ENCODE measurements around the gene DNAI7. TPM values are rescaled to one million over a fixed set of nuclear protein-coding genes. Genes with fewer than 3 reads are reported as not detected.

Gene DNAI7
- total RNA-seq, 1 experiment from 2014 or later: 0.10 TPM

DNA sequence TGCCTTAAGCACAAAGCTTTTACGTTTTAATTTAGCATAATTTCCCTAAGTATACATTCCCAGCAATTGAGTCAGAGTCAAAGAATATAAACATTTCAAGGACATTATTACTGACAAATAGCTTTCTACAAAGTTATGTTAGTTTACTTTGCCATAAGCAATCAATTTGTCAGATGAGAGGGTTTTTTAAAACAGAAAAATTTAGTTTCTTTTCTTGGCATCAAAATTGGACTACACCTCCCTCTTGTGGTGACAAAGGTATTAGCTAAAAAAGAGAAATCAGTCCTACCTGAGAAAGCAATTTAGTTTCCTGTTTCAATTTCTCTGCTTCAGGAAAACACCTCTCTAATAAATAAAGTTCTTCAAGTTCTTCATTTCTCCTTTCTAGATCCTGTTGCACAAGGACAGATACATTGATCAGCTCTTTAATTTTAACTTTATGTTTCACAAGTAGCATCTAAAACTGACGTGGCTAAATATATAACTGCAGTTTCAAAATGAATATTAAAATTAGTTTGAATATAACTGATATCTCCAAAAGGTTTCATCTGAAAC, 39.9 kb downstream of the DNAI7 start:
- BruUV-seq (replicated peaks): no TSS peak
- H3K27ac ChIP-seq (ENCODE audit: low read length): no peak overlapping the region
- H3K27me3 ChIP-seq (ENCODE audit: control insufficient read depth, insufficient read depth, low read length): no peaks in the 10 kb centered on the region; the same call in 1 of the 2 replicates
- ChIA-PET CTCF (interaction anchor here (0.5 to 1.1 kb wide), 7 partner anchors 40 to 369 kb away, joined by 3 to 11 read pairs (median 3); partner anchors contain the start of genes DNAI7 and ETFRF1), POLR2A (interaction anchor here (0.6 kb wide), 1 partner anchor 208 kb away, joined by 4 read pairs; no protein-coding TSS in a partner anchor)
- intact Hi-C loops (cut with micrococcal nuclease; ENCODE audit: unreplicated experiment): loop anchor here (1.0 kb wide), 1 partner anchor 164 kb away; no protein-coding TSS in a partner anchor
- TF ChIP-seq, protein P1, sequence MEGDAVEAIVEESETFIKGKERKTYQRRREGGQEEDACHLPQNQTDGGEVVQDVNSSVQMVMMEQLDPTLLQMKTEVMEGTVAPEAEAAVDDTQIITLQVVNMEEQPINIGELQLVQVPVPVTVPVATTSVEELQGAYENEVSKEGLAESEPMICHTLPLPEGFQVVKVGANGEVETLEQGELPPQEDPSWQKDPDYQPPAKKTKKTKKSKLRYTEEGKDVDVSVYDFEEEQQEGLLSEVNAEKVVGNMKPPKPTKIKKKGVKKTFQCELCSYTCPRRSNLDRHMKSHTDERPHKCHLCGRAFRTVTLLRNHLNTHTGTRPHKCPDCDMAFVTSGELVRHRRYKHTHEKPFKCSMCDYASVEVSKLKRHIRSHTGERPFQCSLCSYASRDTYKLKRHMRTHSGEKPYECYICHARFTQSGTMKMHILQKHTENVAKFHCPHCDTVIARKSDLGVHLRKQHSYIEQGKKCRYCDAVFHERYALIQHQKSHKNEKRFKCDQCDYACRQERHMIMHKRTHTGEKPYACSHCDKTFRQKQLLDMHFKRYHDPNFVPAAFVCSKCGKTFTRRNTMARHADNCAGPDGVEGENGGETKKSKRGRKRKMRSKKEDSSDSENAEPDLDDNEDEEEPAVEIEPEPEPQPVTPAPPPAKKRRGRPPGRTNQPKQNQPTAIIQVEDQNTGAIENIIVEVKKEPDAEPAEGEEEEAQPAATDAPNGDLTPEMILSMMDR (IDR thresholded peaks at IDR 0.05): peak; percentile 88; the same call in 1 of the 2 replicates
- TF ChIP-seq, protein P2, sequence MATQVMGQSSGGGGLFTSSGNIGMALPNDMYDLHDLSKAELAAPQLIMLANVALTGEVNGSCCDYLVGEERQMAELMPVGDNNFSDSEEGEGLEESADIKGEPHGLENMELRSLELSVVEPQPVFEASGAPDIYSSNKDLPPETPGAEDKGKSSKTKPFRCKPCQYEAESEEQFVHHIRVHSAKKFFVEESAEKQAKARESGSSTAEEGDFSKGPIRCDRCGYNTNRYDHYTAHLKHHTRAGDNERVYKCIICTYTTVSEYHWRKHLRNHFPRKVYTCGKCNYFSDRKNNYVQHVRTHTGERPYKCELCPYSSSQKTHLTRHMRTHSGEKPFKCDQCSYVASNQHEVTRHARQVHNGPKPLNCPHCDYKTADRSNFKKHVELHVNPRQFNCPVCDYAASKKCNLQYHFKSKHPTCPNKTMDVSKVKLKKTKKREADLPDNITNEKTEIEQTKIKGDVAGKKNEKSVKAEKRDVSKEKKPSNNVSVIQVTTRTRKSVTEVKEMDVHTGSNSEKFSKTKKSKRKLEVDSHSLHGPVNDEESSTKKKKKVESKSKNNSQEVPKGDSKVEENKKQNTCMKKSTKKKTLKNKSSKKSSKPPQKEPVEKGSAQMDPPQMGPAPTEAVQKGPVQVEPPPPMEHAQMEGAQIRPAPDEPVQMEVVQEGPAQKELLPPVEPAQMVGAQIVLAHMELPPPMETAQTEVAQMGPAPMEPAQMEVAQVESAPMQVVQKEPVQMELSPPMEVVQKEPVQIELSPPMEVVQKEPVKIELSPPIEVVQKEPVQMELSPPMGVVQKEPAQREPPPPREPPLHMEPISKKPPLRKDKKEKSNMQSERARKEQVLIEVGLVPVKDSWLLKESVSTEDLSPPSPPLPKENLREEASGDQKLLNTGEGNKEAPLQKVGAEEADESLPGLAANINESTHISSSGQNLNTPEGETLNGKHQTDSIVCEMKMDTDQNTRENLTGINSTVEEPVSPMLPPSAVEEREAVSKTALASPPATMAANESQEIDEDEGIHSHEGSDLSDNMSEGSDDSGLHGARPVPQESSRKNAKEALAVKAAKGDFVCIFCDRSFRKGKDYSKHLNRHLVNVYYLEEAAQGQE (IDR thresholded peaks at IDR 0.05; ENCODE audit: insufficient read depth in 1 of 2, low read depth in 2 of 2, low read length in 1 of 2): no peak
- H3K4me1 ChIP-seq (ENCODE audit: control insufficient read depth, insufficient read depth, low read length): no peaks in the 10 kb centered on the region
- H3K36me3 ChIP-seq (ENCODE audit: control insufficient read depth, insufficient read depth, low read length): no peaks in the 10 kb centered on the region
- H3K4me3 ChIP-seq (ENCODE audit: low read depth in 2 of 2, low read length in 2 of 2): no peak overlapping the region
- in situ Hi-C loops (cut with HindIII; ENCODE audit: low pct_unique_long_range_greater_than_20kb, low sequenced_read_pairs): no loop called here
- DNase-seq (ENCODE audit: low read depth, low spot score) (peak; percentile 33), ATAC-seq (no peak)
- no peaks in the 10 kb centered on the region for H3K9me3 ChIP-seq (ENCODE audit: control insufficient read depth, insufficient read depth, low read depth, low read length)

DNA sequence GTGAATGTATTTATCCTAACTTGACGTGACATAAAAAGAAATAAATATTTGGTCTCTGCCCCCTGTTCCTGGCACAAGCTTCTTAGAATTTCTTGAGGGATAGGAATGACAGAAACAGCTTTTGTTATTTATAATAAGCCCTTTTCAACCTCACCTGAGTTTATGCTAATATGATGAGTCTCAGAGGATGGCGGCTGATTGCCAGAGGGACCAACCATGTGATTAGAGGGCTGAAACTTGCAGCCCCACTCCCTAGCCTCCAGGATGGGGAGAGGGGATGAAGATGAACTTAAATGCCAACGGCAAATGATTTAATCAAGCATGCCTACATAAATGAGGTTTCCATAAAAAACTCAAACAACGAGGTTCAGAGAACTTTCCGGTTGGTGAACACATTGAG, 42.9 kb downstream of the DNAI7 start:
- ChIA-PET POLR2A (interaction anchor here (0.6 kb wide), 1 partner anchor 127 kb away, joined by 3 read pairs; no protein-coding TSS in a partner anchor), CTCF (no interaction called here)
- intact Hi-C loops (cut with micrococcal nuclease; ENCODE audit: unreplicated experiment) (no loop called here), in situ Hi-C loops (cut with HindIII; ENCODE audit: low pct_unique_long_range_greater_than_20kb, low sequenced_read_pairs) (no loop called here)
- no peak for DNase-seq (ENCODE audit: low read depth, low spot score)
- no TSS peak for BruUV-seq (replicated peaks)
- TF ChIP-seq, protein P2 (IDR thresholded peaks at IDR 0.05; ENCODE audit: insufficient read depth in 1 of 2, low read depth in 2 of 2, low read length in 1 of 2): no peak
- no peak for TF ChIP-seq SIN3A (IDR thresholded peaks at IDR 0.05; ENCODE audit: borderline replicate concordance, insufficient read depth, low read depth, low read length)
- TF ChIP-seq TCF7L2 (IDR thresholded peaks at IDR 0.05; ENCODE audit: low read depth, low read length): no peak
- TF ChIP-seq, protein P1 (IDR thresholded peaks at IDR 0.05): no peak
- no peak for TF ChIP-seq POLR2AphosphoS5 (IDR thresholded peaks at IDR 0.05; ENCODE audit: low read depth, low read length)
- no peak overlapping the region for H3K4me3 ChIP-seq (ENCODE audit: low read depth in 2 of 2, low read length in 2 of 2)
- no peak for ATAC-seq
- no peak overlapping the region for H3K27ac ChIP-seq (ENCODE audit: low read length)
- H3K4me1 ChIP-seq (ENCODE audit: control insufficient read depth, insufficient read depth, low read length): no peaks in the 10 kb centered on the region
- no peaks in the 10 kb centered on the region for H3K27me3 ChIP-seq (ENCODE audit: control insufficient read depth, insufficient read depth, low read length)
- no peaks in the 10 kb centered on the region for H3K36me3 ChIP-seq (ENCODE audit: control insufficient read depth, insufficient read depth, low read length)
- no peaks in the 10 kb centered on the region for H3K9me3 ChIP-seq (ENCODE audit: control insufficient read depth, insufficient read depth, low read depth, low read length)
